ENCODE measurements around the gene MREG.
A peak's percentile ranks its signal among the peaks of the same experiment; 100 is the strongest.

The MREG gene

GRCh38 chr2:216033403-216033802 lies 20.1 kb upstream of the MREG start:
- H3K27ac ChIP-seq: no peak overlapping the region
- TF ChIP-seq, protein P1, sequence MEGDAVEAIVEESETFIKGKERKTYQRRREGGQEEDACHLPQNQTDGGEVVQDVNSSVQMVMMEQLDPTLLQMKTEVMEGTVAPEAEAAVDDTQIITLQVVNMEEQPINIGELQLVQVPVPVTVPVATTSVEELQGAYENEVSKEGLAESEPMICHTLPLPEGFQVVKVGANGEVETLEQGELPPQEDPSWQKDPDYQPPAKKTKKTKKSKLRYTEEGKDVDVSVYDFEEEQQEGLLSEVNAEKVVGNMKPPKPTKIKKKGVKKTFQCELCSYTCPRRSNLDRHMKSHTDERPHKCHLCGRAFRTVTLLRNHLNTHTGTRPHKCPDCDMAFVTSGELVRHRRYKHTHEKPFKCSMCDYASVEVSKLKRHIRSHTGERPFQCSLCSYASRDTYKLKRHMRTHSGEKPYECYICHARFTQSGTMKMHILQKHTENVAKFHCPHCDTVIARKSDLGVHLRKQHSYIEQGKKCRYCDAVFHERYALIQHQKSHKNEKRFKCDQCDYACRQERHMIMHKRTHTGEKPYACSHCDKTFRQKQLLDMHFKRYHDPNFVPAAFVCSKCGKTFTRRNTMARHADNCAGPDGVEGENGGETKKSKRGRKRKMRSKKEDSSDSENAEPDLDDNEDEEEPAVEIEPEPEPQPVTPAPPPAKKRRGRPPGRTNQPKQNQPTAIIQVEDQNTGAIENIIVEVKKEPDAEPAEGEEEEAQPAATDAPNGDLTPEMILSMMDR (conservative IDR thresholded peaks at IDR 0.05): no peak

DNA sequence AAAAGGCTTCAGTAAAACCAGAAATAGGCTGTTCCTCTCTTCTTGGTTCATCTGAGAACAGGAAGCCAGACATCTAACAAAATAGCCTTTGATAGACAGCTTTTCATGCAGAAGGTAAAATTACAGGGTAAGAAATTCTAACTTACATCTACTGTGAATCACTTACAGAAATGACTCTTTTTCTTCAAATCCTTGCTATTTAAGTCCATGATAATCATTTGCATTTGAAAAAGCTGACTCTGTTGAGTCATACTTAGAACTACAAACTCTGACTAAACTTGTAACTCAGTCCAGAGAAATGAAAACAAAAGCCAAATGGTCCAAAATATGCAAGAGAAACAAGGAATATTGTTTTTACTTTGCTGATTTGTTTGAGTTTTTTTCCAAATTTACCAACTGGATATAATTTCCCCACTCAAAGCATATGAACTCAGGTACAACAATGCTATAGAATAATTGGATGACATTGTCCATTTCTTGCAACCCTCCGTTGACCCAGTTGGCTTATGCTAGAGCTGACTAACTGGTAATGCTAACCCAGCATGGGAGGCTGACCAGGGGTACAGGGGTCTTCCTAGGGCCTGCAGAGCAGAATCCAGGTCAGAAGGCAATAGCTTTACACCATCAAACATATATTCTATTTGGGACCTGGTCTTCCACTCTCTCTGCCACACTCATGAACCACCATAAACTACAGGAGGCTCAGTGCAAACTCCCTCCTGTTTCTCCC lies 18.8 kb upstream of the MREG start:
- TF ChIP-seq, protein P1 (conservative IDR thresholded peaks at IDR 0.05): no peak
- no peak overlapping the region for H3K27ac ChIP-seq

DNA sequence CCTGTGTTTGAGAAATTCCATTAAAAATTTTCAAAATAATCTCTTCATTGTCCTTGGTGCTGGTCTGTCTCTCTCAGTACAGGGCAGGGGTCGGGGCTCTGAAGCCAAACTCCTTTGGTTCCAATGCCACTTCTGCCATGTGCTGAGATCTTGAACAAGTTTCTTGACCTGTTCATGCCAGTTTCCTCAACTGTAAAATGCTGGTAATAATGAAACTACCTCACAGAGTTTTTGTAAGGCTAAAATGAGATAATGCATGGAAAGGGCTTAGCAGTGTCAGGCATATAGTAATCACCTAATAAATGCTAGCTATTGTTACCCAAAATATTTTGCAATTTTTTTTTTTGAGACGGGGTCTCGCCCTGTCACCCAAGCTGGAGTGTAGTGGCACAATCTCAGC lies 16.9 kb upstream of the MREG start:
- TF ChIP-seq, protein P1 (conservative IDR thresholded peaks at IDR 0.05): no peak

DNA sequence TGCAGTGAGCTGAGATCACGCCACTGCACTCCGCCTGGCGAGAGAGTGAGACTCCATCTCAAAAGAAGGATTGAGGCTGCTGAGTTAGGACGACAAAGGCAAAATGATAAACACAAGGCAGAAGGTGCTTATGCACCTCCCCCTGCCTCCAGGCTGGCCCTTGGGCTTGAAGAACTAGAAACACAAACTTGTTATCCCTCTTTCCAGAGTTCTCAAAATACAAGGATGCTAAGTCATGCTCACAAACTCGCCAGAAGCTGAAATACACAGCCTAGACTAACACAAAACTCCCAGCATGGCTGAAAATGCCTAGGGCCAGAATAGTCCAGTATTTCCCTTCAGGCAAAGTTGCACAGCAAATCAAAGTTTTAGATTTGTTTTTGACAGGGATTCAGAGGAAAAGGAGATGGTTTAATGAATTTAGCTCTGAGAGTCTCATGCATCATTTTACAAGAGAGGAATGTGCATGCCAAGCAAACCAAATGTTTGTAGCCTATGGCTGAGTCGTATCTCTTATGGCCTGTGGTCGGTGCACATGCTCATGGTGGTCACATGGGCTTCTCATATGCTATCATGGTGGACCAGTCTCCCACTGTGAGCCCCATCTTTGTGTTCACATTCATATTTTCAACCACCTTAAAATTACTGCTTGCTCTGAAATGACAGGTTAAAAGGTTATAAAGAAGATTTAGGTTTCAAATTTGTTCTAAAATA lies 16.2 kb upstream of the MREG start:
- TF ChIP-seq, protein P1 (conservative IDR thresholded peaks at IDR 0.05): no peak
- no peak overlapping the region for H3K27ac ChIP-seq

More for the DNA sequence above, 16.9 kb upstream of the MREG start:
- H3K27ac ChIP-seq: no peak overlapping the region

- TF ChIP-seq, protein P1 (conservative IDR thresholded peaks at IDR 0.05): no peak
Measured at GRCh38 chr2:216024779-216025336, 11.5 kb upstream of the MREG start.

DNA sequence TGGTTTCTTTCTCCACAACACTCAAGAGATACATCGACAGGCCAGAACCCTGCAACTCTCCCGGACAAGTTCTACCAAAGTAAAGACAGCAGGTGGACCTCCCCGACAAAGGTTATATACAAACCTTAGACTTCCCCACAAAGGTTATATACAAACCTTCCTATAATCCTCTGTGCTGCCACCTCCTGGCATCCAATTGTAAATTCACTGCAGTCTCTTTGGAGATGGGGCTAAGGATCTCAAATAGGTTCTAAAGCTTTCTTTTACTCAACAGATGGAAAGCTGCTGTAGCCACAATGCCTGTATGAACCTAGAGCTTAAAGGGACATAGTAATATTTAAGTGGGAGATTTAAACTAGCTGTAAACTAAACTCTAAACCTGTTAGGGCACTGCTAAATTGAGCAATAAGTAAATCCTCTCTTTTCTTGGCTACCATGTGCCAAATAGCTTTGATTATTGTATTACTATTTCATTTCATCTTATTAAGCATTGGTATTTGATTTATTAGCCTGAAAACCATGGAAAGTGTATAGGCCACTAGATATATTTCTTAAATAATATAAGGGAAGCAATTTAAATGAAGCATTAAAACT lies 9.8 kb upstream of the MREG start:
- TF ChIP-seq, protein P1 (conservative IDR thresholded peaks at IDR 0.05): peak; percentile 82
- H3K27ac ChIP-seq: no peak overlapping the region

More at GRCh38 chr2:216024779-216025336, 11.5 kb upstream of the MREG start:
- no peak overlapping the region for H3K27ac ChIP-seq
